ENCODE measurements around the gene FAAP20.

FAAP20 gene

GRCh38 chr1:2165646-2166045 is 28.9 kb downstream of the FAAP20 start:
- Histone ChIP-seq H3K9ac (ENCODE audit: low read depth, low read length) (no peak overlapping the region), H3K36me3 (ENCODE audit: insufficient read depth, low read length) (no peaks in the 10 kb centered on the region; the same call in 1 of the 2 replicates), H3K4me1 (ENCODE audit: insufficient read depth, low read length) (no peaks in the 10 kb centered on the region), H3K9me3 (ENCODE audit: control insufficient read depth, insufficient read depth, low read length) (no peaks in the 10 kb centered on the region)

GRCh38 chr1:2163205-2163604 is 31.4 kb downstream of the FAAP20 start:
- Histone ChIP-seq H3K9ac (ENCODE audit: low read depth, low read length) (no peak overlapping the region), H3K36me3 (ENCODE audit: insufficient read depth, low read length) (no peaks in the 10 kb centered on the region; the same call in 1 of the 2 replicates), H3K9me3 (ENCODE audit: control insufficient read depth, insufficient read depth, low read length) (no peaks in the 10 kb centered on the region), H3K4me1 (ENCODE audit: insufficient read depth, low read length) (no peaks in the 10 kb centered on the region)

GRCh38 chr1:2160451-2161300 is 33.9 kb downstream of the FAAP20 start:
- H3K9me3 ChIP-seq (ENCODE audit: control insufficient read depth, insufficient read depth, low read length) = no peaks in the 10 kb centered on the region
- no peaks in the 10 kb centered on the region; the same call in 1 of the 2 replicates for H3K36me3 ChIP-seq (ENCODE audit: insufficient read depth, low read length)
- no peaks in the 10 kb centered on the region for H3K4me1 ChIP-seq (ENCODE audit: insufficient read depth, low read length)
- no peak overlapping the region for H3K9ac ChIP-seq (ENCODE audit: low read depth, low read length)

- Histone ChIP-seq H3K36me3 (ENCODE audit: insufficient read depth, low read length) (no peaks in the 10 kb centered on the region; the same call in 1 of the 2 replicates), H3K4me1 (ENCODE audit: insufficient read depth, low read length) (no peaks in the 10 kb centered on the region)
Observed at GRCh38 chr1:2159124-2159523, 35.4 kb downstream of the FAAP20 start.

GRCh38 chr1:2158272-2158671 is 36.3 kb downstream of the FAAP20 start:
- Histone ChIP-seq H3K9me3 (ENCODE audit: control insufficient read depth, insufficient read depth, low read length) (no peaks in the 10 kb centered on the region), H3K9ac (ENCODE audit: low read depth, low read length) (no peak overlapping the region), H3K4me1 (ENCODE audit: insufficient read depth, low read length) (no peaks in the 10 kb centered on the region), H3K36me3 (ENCODE audit: insufficient read depth, low read length) (no peaks in the 10 kb centered on the region; the same call in 1 of the 2 replicates)

More at GRCh38 chr1:2159124-2159523, 35.4 kb downstream of the FAAP20 start:
- Histone ChIP-seq H3K9me3 (ENCODE audit: control insufficient read depth, insufficient read depth, low read length) (no peaks in the 10 kb centered on the region), H3K9ac (ENCODE audit: low read depth, low read length) (no peak overlapping the region)

GRCh38 chr1:2157856-2158255 is 36.7 kb downstream of the FAAP20 start:
- Histone ChIP-seq H3K9ac (ENCODE audit: low read depth, low read length) (no peak overlapping the region), H3K9me3 (ENCODE audit: control insufficient read depth, insufficient read depth, low read length) (no peaks in the 10 kb centered on the region), H3K4me1 (ENCODE audit: insufficient read depth, low read length) (no peaks in the 10 kb centered on the region), H3K36me3 (ENCODE audit: insufficient read depth, low read length) (no peaks in the 10 kb centered on the region; the same call in 1 of the 2 replicates)

GRCh38 chr1:2156866-2157265 is 37.7 kb downstream of the FAAP20 start:
- no peak overlapping the region for H3K9ac ChIP-seq (ENCODE audit: low read depth, low read length)
- H3K4me1 ChIP-seq (ENCODE audit: insufficient read depth, low read length) = no peaks in the 10 kb centered on the region
- no peaks in the 10 kb centered on the region; the same call in 1 of the 2 replicates for H3K36me3 ChIP-seq (ENCODE audit: insufficient read depth, low read length)
- no peaks in the 10 kb centered on the region for H3K9me3 ChIP-seq (ENCODE audit: control insufficient read depth, insufficient read depth, low read length)

- Histone ChIP-seq H3K36me3 (ENCODE audit: insufficient read depth, low read length) (no peaks in the 10 kb centered on the region; the same call in 1 of the 2 replicates), H3K9ac (ENCODE audit: low read depth, low read length) (no peak overlapping the region), H3K9me3 (ENCODE audit: control insufficient read depth, insufficient read depth, low read length) (no peaks in the 10 kb centered on the region)
Observed at GRCh38 chr1:2155788-2156187, 38.8 kb downstream of the FAAP20 start.

GRCh38 chr1:2155147-2155598 is 39.4 kb downstream of the FAAP20 start:
- H3K9ac ChIP-seq (ENCODE audit: low read depth, low read length) = no peak overlapping the region
- H3K36me3 ChIP-seq (ENCODE audit: insufficient read depth, low read length) = no peaks in the 10 kb centered on the region; the same call in 1 of the 2 replicates
- H3K9me3 ChIP-seq (ENCODE audit: control insufficient read depth, insufficient read depth, low read length) = no peaks in the 10 kb centered on the region
- no peaks in the 10 kb centered on the region for H3K4me1 ChIP-seq (ENCODE audit: insufficient read depth, low read length)

More at GRCh38 chr1:2155788-2156187, 38.8 kb downstream of the FAAP20 start:
- no peaks in the 10 kb centered on the region for H3K4me1 ChIP-seq (ENCODE audit: insufficient read depth, low read length)

- H3K9me3 ChIP-seq (ENCODE audit: control insufficient read depth, insufficient read depth, low read length) = no peaks in the 10 kb centered on the region
- no peaks in the 10 kb centered on the region; the same call in 1 of the 2 replicates for H3K36me3 ChIP-seq (ENCODE audit: insufficient read depth, low read length)
- no peak overlapping the region for H3K9ac ChIP-seq (ENCODE audit: low read depth, low read length)
- H3K4me1 ChIP-seq (ENCODE audit: insufficient read depth, low read length) = no peaks in the 10 kb centered on the region
Observed at GRCh38 chr1:2154022-2154421, 40.5 kb downstream of the FAAP20 start.

- peaks cover 7% of the 10 kb centered on the region; the same call in 1 of the 2 replicates for H3K36me3 ChIP-seq (ENCODE audit: insufficient read depth, low read length)
- H3K4me1 ChIP-seq (ENCODE audit: insufficient read depth, low read length) = no peaks in the 10 kb centered on the region
- no peaks in the 10 kb centered on the region for H3K9me3 ChIP-seq (ENCODE audit: control insufficient read depth, insufficient read depth, low read length)
- H3K9ac ChIP-seq (ENCODE audit: low read depth, low read length) = no peak overlapping the region
Observed at GRCh38 chr1:2152954-2153353, 41.6 kb downstream of the FAAP20 start.

- H3K9me3 ChIP-seq (ENCODE audit: control insufficient read depth, insufficient read depth, low read length) = no peaks in the 10 kb centered on the region
- H3K9ac ChIP-seq (ENCODE audit: low read depth, low read length) = no peak overlapping the region
- no peaks in the 10 kb centered on the region for H3K4me1 ChIP-seq (ENCODE audit: insufficient read depth, low read length)
- peaks cover 7% of the 10 kb centered on the region; the same call in 1 of the 2 replicates for H3K36me3 ChIP-seq (ENCODE audit: insufficient read depth, low read length)
Observed at GRCh38 chr1:2151911-2152310, 42.7 kb downstream of the FAAP20 start.

GRCh38 chr1:2151252-2151651 is 43.3 kb downstream of the FAAP20 start:
- no peaks in the 10 kb centered on the region for H3K4me1 ChIP-seq (ENCODE audit: insufficient read depth, low read length)
- no peak overlapping the region for H3K9ac ChIP-seq (ENCODE audit: low read depth, low read length)
- no peaks in the 10 kb centered on the region for H3K9me3 ChIP-seq (ENCODE audit: control insufficient read depth, insufficient read depth, low read length)
- H3K36me3 ChIP-seq (ENCODE audit: insufficient read depth, low read length) = peaks cover 7% of the 10 kb centered on the region; the same call in 1 of the 2 replicates

- peaks cover 7% of the 10 kb centered on the region for H3K36me3 ChIP-seq (ENCODE audit: insufficient read depth, low read length)
Observed at GRCh38 chr1:2150801-2151200, 43.8 kb downstream of the FAAP20 start.

GRCh38 chr1:2148691-2149090 is 45.9 kb downstream of the FAAP20 start:
- Histone ChIP-seq H3K36me3 (ENCODE audit: insufficient read depth, low read length) (peaks cover 7% of the 10 kb centered on the region), H3K9me3 (ENCODE audit: control insufficient read depth, insufficient read depth, low read length) (no peaks in the 10 kb centered on the region), H3K4me1 (ENCODE audit: insufficient read depth, low read length) (no peaks in the 10 kb centered on the region), H3K9ac (ENCODE audit: low read depth, low read length) (no peak overlapping the region)

More at GRCh38 chr1:2150801-2151200, 43.8 kb downstream of the FAAP20 start:
- H3K9me3 ChIP-seq (ENCODE audit: control insufficient read depth, insufficient read depth, low read length) = no peaks in the 10 kb centered on the region
- H3K4me1 ChIP-seq (ENCODE audit: insufficient read depth, low read length) = no peaks in the 10 kb centered on the region
- no peak overlapping the region for H3K9ac ChIP-seq (ENCODE audit: low read depth, low read length)

Data from ES-I3 (cell line).